OCI-LY7 (cell line): ENCODE data around the gene ARL10. TPM values are rescaled to one million over a fixed set of nuclear protein-coding genes. Genes with fewer than 3 reads are reported as not detected.

Experiments
- Bru-seq: library from RNA; stranded (reverse); fragments of 400-500 nt; gene quantifications from one replicate; lab custom pipeline; 2021; lab: Mats Ljungman, UMichigan
- BruChase-seq, 2 experiments: library from RNA; stranded (reverse); fragments of 400-500 nt; gene quantifications; one replicate each; lab custom pipeline; 2021; lab: Mats Ljungman, UMichigan
- BruUV-seq: library from RNA; stranded (reverse); fragments of 400-500 nt; replicated peaks from 2 replicates; lab custom pipeline; 2021; lab: Mats Ljungman, UMichigan
- CTCF ChIA-PET: fragments of 300-600 bp; sonication (Branson Sonifier 250); formaldehyde crosslinking; loops from one replicate; lab custom pipeline; 2022; ENCODE audit warnings: antibody characterized with exemption; ENCODE audit not compliant: unreplicated experiment; lab: Charles Lee
- POLR2A ChIA-PET: fragments of 300-600 bp; sonication (Branson Sonifier 250); formaldehyde crosslinking; loops from one replicate; lab custom pipeline; 2022; ENCODE audit warnings: antibody characterized with exemption; lab: Charles Lee
- DNase-seq: peaks from one replicate; pipeline ENCODE4 v3.0.0-alpha.2; 2015; ENCODE audit warnings: low spot score
- H2AFZ ChIP-seq: fragments of 200-600 bp; sonication (generic), shearing (Covaris generic); 2 replicates; pipeline ENCODE4 v1.6.1; 2014; ENCODE audit warnings: mild to moderate bottlenecking, antibody characterized with exemption, low read length, moderate library complexity
- H3K27ac ChIP-seq: fragments of 200-600 bp; sonication (generic); 2 replicates; pipeline ENCODE4 v1.5.1; 2014; ENCODE audit warnings: mixed run types, low read depth, mild to moderate bottlenecking, moderate library complexity, low read length, inconsistent platforms; ENCODE audit not compliant: poor library complexity, severe bottlenecking
- H3K36me3 ChIP-seq: fragments of 200-600 bp; sonication (generic); 2 replicates; pipeline ENCODE4 v1.6.1; 2014; ENCODE audit warnings: mild to moderate bottlenecking, antibody characterized with exemption, low read length, moderate library complexity, mixed read lengths; ENCODE audit not compliant: insufficient read depth
- H3K4me1 ChIP-seq: fragments of 200-600 bp; sonication (generic); 2 replicates; pipeline ENCODE4 v1.5.1; 2014; ENCODE audit warnings: mild to moderate bottlenecking, low read length; ENCODE audit not compliant: insufficient read depth, poor library complexity, severe bottlenecking
- H3K4me2 ChIP-seq: fragments of 200-600 bp; sonication (generic); 2 replicates; pipeline ENCODE4 v1.6.1; 2014; ENCODE audit warnings: mild to moderate bottlenecking, low read length
- H3K4me3 ChIP-seq: fragments of 200-600 bp; sonication (generic); 2 replicates; pipeline ENCODE4 v1.5.1; 2014; ENCODE audit warnings: mild to moderate bottlenecking, low read depth, low read length; ENCODE audit not compliant: poor library complexity, severe bottlenecking
- H3K79me2 ChIP-seq: fragments of 200-600 bp; sonication (generic); 2 replicates; pipeline ENCODE4 v1.6.1; 2016; ENCODE audit warnings: low read depth, mild to moderate bottlenecking, low read length, moderate library complexity, mixed read lengths; ENCODE audit not compliant: insufficient read depth
- H3K9me2 ChIP-seq: fragments of 200-600 bp; sonication (generic); 2 replicates; pipeline ENCODE4 v1.6.1; 2016; ENCODE audit warnings: mild to moderate bottlenecking, low read length, mixed read lengths; ENCODE audit not compliant: insufficient read depth
- H3K9me3 ChIP-seq: fragments of 200-600 bp; sonication (generic); 2 replicates; pipeline ENCODE4 v1.6.1; 2014; ENCODE audit warnings: mild to moderate bottlenecking, mixed run types, low read length, mixed read lengths
- H4K20me1 ChIP-seq: fragments of 200-600 bp; sonication (generic); 2 replicates; pipeline ENCODE4 v1.6.1; 2014; ENCODE audit warnings: mild to moderate bottlenecking, antibody characterized with exemption, low read length, moderate library complexity, mixed read lengths; ENCODE audit not compliant: insufficient read depth
- EZH2phosphoT487 ChIP-seq: fragments of 200-600 bp; sonication (generic); IDR thresholded peaks from 2 replicates; pipeline ENCODE4 v1.6.1; 2018; ENCODE audit warnings: low read depth, borderline replicate concordance, mild to moderate bottlenecking, mixed run types, antibody characterized with exemption, low read length, moderate library complexity, mixed read lengths
- intact Hi-C: fragments of 100-400 bp; cut with micrococcal nuclease; formaldehyde crosslinking; loops from one replicate; pipeline ENCODE4 v1.10.0; 2022; ENCODE audit not compliant: unreplicated experiment
- long read RNA-seq: library from polyadenylated mRNA; stranded (forward); transcript quantifications from one replicate; pipeline ENCODE4 v2.0.0, GENCODE V29; 2022
- total RNA-seq, 2 experiments: library from RNA; depleted of rRNA in 1 of 2; stranded (reverse); fragments of >200 nt in 1 of 2; shearing (Covaris generic) in 1 of 2; gene quantifications; 2 replicates each; pipeline ENCODE4 v1.2.3, GENCODE V29; 2014 to 2022
- TF ChIP-seq, protein P1 (sequence below): fragments of 200-600 bp; sonication (generic); conservative IDR thresholded peaks from 2 replicates; pipeline ENCODE4 v1.5.1; 2014; ENCODE audit warnings: mild to moderate bottlenecking, antibody characterized with exemption, low read length, moderate library complexity, mixed read lengths

Gene ARL10, protein sequence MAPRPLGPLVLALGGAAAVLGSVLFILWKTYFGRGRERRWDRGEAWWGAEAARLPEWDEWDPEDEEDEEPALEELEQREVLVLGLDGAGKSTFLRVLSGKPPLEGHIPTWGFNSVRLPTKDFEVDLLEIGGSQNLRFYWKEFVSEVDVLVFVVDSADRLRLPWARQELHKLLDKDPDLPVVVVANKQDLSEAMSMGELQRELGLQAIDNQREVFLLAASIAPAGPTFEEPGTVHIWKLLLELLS
- total RNA-seq (2014; rRNA removed; shearing (Covaris generic)) (0.03 TPM in 1 of 2 replicates, not detected in the other), total RNA-seq (2022) (0.04 and 0.06 TPM in 2 replicates), Bru-seq, nascent RNA (percentile 7 among the genes with signal in this experiment), BruChase-seq, experiment 1, labeled RNA remaining after a 6-hour chase (percentile 18 among the genes with signal in this experiment), BruChase-seq, experiment 2, labeled RNA remaining after a 2-hour chase (percentile 20 among the genes with signal in this experiment)
- long read RNA-seq = 0 reads

DNA sequence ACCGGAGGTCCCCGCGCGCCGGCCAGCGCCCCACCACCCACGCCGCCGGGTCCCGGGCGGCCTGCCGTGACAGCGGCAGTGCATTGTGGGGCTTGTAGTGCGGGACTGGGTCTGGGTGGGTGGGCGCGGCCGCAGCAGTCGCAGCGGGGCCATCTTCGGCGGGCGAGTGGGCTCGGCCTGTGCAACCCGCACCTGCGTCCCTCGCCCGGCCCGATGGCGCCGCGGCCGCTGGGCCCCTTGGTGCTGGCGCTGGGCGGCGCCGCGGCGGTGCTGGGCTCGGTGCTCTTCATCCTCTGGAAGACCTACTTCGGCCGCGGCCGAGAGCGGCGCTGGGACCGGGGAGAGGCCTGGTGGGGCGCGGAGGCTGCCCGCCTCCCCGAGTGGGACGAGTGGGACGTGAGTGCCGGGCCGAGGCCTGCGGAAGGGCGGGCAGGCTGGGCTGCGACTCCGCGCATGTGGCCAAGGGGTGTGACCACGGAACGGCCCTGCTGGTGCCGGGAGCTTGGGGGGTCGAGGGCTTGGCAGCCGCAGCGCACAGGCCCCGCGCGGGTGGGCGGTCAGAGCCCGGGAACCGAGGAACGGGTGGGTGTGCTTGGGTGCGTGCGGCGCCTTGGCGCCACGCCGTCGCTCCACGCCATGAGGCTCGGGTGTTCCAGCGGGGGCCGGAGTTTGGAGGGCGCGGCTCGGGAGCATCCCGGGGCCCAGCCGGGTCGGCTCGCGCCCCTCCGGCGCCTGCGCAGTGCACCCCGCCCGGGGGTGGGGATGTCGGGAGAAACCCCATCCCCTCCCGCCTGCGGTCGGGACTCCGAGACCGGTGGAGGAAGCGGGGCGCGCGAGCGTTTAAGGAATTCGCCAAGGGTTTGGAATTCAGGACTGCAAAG is at the start of gene ARL10:
Gene ARL10, plus strand, starts transcription at position 137 of the 881 bp plus-strand sequence. Its CDS starts 77 bp downstream, at position 214.
- intact Hi-C loops = no loop called here
- ChIA-PET POLR2A (no interaction called here), CTCF (no interaction called here)
- H3K79me2 ChIP-seq = peaks cover 8% of the 10 kb centered on the region
- H2AFZ ChIP-seq = no peak within 1 kb of the TSS
- no peaks in the 10 kb centered on the region for H3K9me3 ChIP-seq
- H3K4me3 ChIP-seq = no peak within 1 kb of the TSS
- no peak within 1 kb of the TSS for H3K27ac ChIP-seq
- TF ChIP-seq, protein P1, sequence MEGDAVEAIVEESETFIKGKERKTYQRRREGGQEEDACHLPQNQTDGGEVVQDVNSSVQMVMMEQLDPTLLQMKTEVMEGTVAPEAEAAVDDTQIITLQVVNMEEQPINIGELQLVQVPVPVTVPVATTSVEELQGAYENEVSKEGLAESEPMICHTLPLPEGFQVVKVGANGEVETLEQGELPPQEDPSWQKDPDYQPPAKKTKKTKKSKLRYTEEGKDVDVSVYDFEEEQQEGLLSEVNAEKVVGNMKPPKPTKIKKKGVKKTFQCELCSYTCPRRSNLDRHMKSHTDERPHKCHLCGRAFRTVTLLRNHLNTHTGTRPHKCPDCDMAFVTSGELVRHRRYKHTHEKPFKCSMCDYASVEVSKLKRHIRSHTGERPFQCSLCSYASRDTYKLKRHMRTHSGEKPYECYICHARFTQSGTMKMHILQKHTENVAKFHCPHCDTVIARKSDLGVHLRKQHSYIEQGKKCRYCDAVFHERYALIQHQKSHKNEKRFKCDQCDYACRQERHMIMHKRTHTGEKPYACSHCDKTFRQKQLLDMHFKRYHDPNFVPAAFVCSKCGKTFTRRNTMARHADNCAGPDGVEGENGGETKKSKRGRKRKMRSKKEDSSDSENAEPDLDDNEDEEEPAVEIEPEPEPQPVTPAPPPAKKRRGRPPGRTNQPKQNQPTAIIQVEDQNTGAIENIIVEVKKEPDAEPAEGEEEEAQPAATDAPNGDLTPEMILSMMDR = no peak
- no peak for TF ChIP-seq EZH2phosphoT487
- no peaks in the 10 kb centered on the region; the same call in 1 of the 2 replicates for H4K20me1 ChIP-seq
- no TSS peak for BruUV-seq
- peak within 1 kb of the TSS; percentile 41; the same call in 1 of the 2 replicates for H3K4me2 ChIP-seq
- no peaks in the 10 kb centered on the region for H3K9me2 ChIP-seq
- no peak for DNase-seq
- H3K4me1 ChIP-seq = peaks cover 10% of the 10 kb centered on the region
- H3K36me3 ChIP-seq = no peaks in the 10 kb centered on the region

DNA sequence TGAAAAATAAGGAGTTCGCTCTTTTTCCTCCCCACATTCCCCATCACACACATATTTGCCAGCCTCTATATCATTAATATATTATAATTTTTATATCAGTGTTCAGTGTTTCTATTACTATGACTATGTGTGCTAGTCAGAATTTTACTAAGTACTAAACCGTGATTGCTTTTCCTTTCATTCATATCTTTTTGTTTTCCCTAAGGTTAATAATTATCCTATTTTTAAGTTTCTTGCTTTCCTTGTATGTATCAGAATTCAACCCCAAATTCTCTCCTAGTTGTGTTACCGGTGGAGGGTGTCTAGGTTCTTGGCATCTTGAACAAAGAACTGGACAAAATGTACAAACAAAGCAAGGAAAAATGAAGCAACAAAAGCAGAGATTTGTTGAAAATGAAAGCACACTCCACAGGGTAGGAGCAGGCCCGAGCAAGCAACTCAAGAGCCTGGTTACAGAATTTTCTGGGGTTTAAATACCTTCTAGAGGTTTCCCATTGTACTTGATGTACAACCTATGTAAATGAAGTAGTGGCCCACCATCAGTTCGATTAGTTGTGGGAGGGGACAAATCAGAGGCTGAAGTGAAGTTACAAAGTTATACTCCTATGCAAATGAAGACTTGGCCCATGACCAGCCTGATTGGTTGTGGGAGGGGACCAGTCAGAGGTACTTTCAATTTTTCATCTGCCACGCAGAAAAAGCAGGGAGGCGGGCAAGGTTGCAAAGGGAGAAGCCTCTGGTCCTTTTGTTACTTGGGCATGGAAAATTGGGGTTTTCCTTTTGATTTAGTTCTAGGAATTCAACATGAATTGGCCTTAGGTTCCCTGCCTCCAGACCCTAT is 47.5 kb upstream of the ARL10 start:
- POLR2A ChIA-PET = interaction anchor here (0.6 kb wide), 1 partner anchor 851 kb away, joined by 3 read pairs; no protein-coding TSS in a partner anchor
- CTCF ChIA-PET = no interaction called here

More for the DNA sequence above, 47.5 kb upstream of the ARL10 start:
- H3K4me1 ChIP-seq = no peaks in the 10 kb centered on the region
- H3K79me2 ChIP-seq = no peaks in the 10 kb centered on the region
- H4K20me1 ChIP-seq = no peaks in the 10 kb centered on the region
- H2AFZ ChIP-seq = no peak overlapping the region
- TF ChIP-seq, protein P1 = no peak
- TF ChIP-seq EZH2phosphoT487 = no peak
- H3K27ac ChIP-seq = no peak overlapping the region
- no peaks in the 10 kb centered on the region for H3K9me2 ChIP-seq
- intact Hi-C loops = no loop called here
- peaks cover 30% of the 10 kb centered on the region for H3K36me3 ChIP-seq
- H3K4me2 ChIP-seq = no peak overlapping the region
- no peaks in the 10 kb centered on the region for H3K9me3 ChIP-seq
- no peak overlapping the region for H3K4me3 ChIP-seq
- no peak for DNase-seq
- no TSS peak for BruUV-seq
